ENCODE measurements around the gene MEGF6.

Gene MEGF6

GRCh38 chr1:3558036-3558726, 53.1 kb downstream of the MEGF6 start:
- TF ChIP-seq CTCF (IDR thresholded peaks at IDR 0.05) (no peak), ZFX (IDR thresholded peaks at IDR 0.05; ENCODE audit: borderline replicate concordance) (no peak)
- H3K27ac ChIP-seq: no peak overlapping the region

- no peak overlapping the region for H3K27ac ChIP-seq
These were observed 53.9 kb downstream of the MEGF6 start for GRCh38 chr1:3557366-3557765.

GRCh38 chr1:3556336-3556735, 55.0 kb downstream of the MEGF6 start:
- H3K27ac ChIP-seq: no peak overlapping the region
- no peak for TF ChIP-seq ZFX (IDR thresholded peaks at IDR 0.05; ENCODE audit: borderline replicate concordance)
- no peak for TF ChIP-seq CTCF (IDR thresholded peaks at IDR 0.05)

More at GRCh38 chr1:3557366-3557765, 53.9 kb downstream of the MEGF6 start:
- TF ChIP-seq ZFX (IDR thresholded peaks at IDR 0.05; ENCODE audit: borderline replicate concordance) (no peak), CTCF (IDR thresholded peaks at IDR 0.05) (no peak)

GRCh38 chr1:3555131-3555920, 56.0 kb downstream of the MEGF6 start:
- no peak for TF ChIP-seq CTCF (IDR thresholded peaks at IDR 0.05)
- no peak for TF ChIP-seq ZFX (IDR thresholded peaks at IDR 0.05; ENCODE audit: borderline replicate concordance)
- H3K27ac ChIP-seq: no peak overlapping the region

- H3K27ac ChIP-seq: no peak overlapping the region
- TF ChIP-seq ZFX (IDR thresholded peaks at IDR 0.05; ENCODE audit: borderline replicate concordance): no peak
- no peak for TF ChIP-seq CTCF (IDR thresholded peaks at IDR 0.05)
These were observed 57.4 kb downstream of the MEGF6 start for GRCh38 chr1:3553940-3554223.

- H3K27ac ChIP-seq: no peak overlapping the region
- TF ChIP-seq CTCF (IDR thresholded peaks at IDR 0.05): no peak
- TF ChIP-seq ZFX (IDR thresholded peaks at IDR 0.05; ENCODE audit: borderline replicate concordance): no peak
These were observed 58.0 kb downstream of the MEGF6 start for GRCh38 chr1:3553166-3553939.
